Mesendoderm (in vitro differentiated cells): ENCODE measurements around the gene ASXL1.

Source experiments
- DNase-seq: peaks from one replicate; pipeline ENCODE4 v3.0.0; 2013
- H2AK5ac ChIP-seq: 2 replicates; pipeline ENCODE4 v1.6.1; 2013; ENCODE audit warnings: low read length, inconsistent platforms
- H2BK120ac ChIP-seq: 2 replicates; pipeline ENCODE4 v1.6.1; 2013; ENCODE audit warnings: low read depth, mild to moderate bottlenecking, low read length, moderate library complexity, mixed read lengths
- H2BK15ac ChIP-seq: replicated peaks from 2 replicates; pipeline ENCODE4 v1.6.1; 2013; ENCODE audit warnings: low read depth, mild to moderate bottlenecking, moderate library complexity
- H2BK5ac ChIP-seq: 2 replicates; pipeline ENCODE4 v1.6.1; 2013; ENCODE audit warnings: low read length, inconsistent platforms
- H3K18ac ChIP-seq: 2 replicates; pipeline ENCODE4 v1.6.1; 2013; ENCODE audit warnings: mild to moderate bottlenecking, low read length, mixed read lengths
- H3K23ac ChIP-seq: one replicate; pipeline ENCODE4 v1.6.1; 2013; ENCODE audit warnings: low read length
- H3K27ac ChIP-seq: 2 replicates; pipeline ENCODE4 v1.5.1; 2013; ENCODE audit warnings: low read depth, mild to moderate bottlenecking, inconsistent platforms, low read length, moderate library complexity
- H3K27me3 ChIP-seq: 2 replicates; pipeline ENCODE4 v1.6.1; 2013; ENCODE audit warnings: low read length, control low read depth, mild to moderate bottlenecking, inconsistent platforms; ENCODE audit not compliant: insufficient read depth, poor library complexity
- H3K36me3 ChIP-seq: 2 replicates; pipeline ENCODE4 v1.6.1; 2013; ENCODE audit warnings: low read length, inconsistent platforms; ENCODE audit not compliant: control insufficient read depth, insufficient read depth
- H3K4ac ChIP-seq: one replicate; pipeline ENCODE4 v1.6.1; 2013; ENCODE audit warnings: low read depth, mild to moderate bottlenecking, low read length, moderate library complexity
- H3K4me1 ChIP-seq: 2 replicates; pipeline ENCODE4 v1.6.1; 2013; ENCODE audit warnings: low read depth, low read length, inconsistent platforms; ENCODE audit not compliant: control insufficient read depth
- H3K4me2 ChIP-seq: 2 replicates; pipeline ENCODE4 v1.6.1; 2013; ENCODE audit warnings: low read length
- H3K4me3 ChIP-seq: 2 replicates; pipeline ENCODE4 v1.5.1; 2013; ENCODE audit warnings: mild to moderate bottlenecking, low read length
- H3K56ac ChIP-seq: one replicate; pipeline ENCODE4 v1.6.1; 2013; ENCODE audit warnings: low read length
- H3K79me1 ChIP-seq: 2 replicates; pipeline ENCODE4 v1.6.1; 2013; ENCODE audit warnings: low read length, inconsistent platforms
- H3K79me2 ChIP-seq: 2 replicates; pipeline ENCODE4 v1.6.1; 2013; ENCODE audit warnings: mild to moderate bottlenecking, low read length; ENCODE audit not compliant: control insufficient read depth, insufficient read depth
- H3K9ac ChIP-seq: 2 replicates; pipeline ENCODE4 v1.6.1; 2013; ENCODE audit warnings: low read length, inconsistent platforms
- H4K5ac ChIP-seq: one replicate; pipeline ENCODE4 v1.6.1; 2013; ENCODE audit warnings: low read length
- H4K8ac ChIP-seq: one replicate; pipeline ENCODE4 v1.6.1; 2013; ENCODE audit warnings: low read depth, mild to moderate bottlenecking, control low read depth, low read length, moderate library complexity
- WGBS: extraction: QIAGEN DNeasy Blood & Tissue Kit; methylation state at CpG from one replicate; pipeline ENCODE4 v1.1.7; 2013; ENCODE audit warnings: low lambda C conversion rate, missing lambda C conversion rate; ENCODE audit not compliant: insufficient coverage; ENCODE audit errors: extremely low coverage; 5-methylcytosine and 5-hydroxymethylcytosine counted together

The ASXL1 gene

DNA sequence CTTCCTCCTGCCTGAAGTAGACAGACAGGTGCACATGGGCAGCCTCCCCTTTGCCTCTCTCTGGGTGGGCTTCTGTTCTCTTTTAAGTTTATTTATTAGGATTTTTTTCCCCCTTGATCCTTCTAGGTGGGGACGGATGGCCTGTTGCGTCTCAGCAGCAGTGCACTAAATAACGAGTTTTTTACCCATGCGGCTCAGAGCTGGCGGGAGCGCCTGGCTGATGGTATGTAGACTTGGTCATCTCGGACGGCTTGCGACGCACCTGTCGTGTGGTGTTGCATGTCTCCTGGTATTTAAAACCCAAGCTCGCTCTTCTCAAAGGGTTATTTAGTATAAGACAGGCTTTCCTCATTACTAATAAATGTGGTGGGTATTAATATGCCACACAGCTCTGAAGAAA is 73.3 kb downstream of the ASXL1 start:
- no peak overlapping the region for H3K4me3 ChIP-seq
- no peak overlapping the region for H3K4ac ChIP-seq
- no peaks in the 10 kb centered on the region for H3K79me1 ChIP-seq
- H3K4me2 ChIP-seq, result no peak overlapping the region
- no peak overlapping the region for H2AK5ac ChIP-seq
- H3K9ac ChIP-seq, result no peak overlapping the region
- H3K56ac ChIP-seq, result no peak overlapping the region
- H2BK120ac ChIP-seq, result no peak overlapping the region
- H2BK5ac ChIP-seq, result no peak overlapping the region
- no peak for DNase-seq
- H4K5ac ChIP-seq, result no peak overlapping the region
- no peak overlapping the region for H3K18ac ChIP-seq
- WGBS, result no CpG with 5 or more reads among the region's 12 CpGs
- H4K8ac ChIP-seq, result no peak overlapping the region
- H3K27me3 ChIP-seq, result no peaks in the 10 kb centered on the region
- no peaks in the 10 kb centered on the region for H3K79me2 ChIP-seq
- peaks cover 18% of the 10 kb centered on the region for H3K36me3 ChIP-seq
- H3K4me1 ChIP-seq, result no peaks in the 10 kb centered on the region
- H3K23ac ChIP-seq, result no peak overlapping the region
- no peak overlapping the region for H2BK15ac ChIP-seq
- no peak overlapping the region for H3K27ac ChIP-seq

GRCh38 chr20:32432277-32432676 is 74.1 kb downstream of the ASXL1 start:
- Histone ChIP-seq H3K23ac (no peak overlapping the region), H3K36me3 (peaks cover 20% of the 10 kb centered on the region)
- no CpG with 5 or more reads among the region's 2 CpGs for WGBS

DNA sequence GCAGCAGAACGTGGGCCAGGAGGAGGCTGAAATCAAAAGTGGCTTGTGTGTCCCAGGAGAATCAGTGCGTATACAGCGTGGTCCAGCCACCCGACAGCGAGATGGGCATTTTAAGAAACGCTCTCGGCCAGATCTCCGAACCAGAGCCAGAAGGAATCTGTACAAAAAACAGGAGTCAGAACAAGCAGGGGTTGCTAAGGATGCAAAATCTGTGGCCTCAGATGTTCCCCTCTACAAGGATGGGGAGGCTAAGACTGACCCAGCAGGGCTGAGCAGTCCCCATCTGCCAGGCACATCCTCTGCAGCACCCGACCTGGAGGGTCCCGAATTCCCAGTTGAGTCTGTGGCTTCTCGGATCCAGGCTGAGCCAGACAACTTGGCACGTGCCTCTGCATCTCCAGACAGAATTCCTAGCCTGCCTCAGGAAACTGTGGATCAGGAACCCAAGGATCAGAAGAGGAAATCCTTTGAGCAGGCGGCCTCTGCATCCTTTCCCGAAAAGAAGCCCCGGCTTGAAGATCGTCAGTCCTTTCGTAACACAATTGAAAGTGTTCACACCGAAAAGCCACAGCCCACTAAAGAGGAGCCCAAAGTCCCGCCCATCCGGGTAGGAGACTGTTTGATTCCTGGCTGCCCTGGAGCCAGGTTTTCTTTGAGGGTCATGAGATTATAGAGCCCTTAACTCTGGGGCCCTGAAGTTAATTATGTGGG is 75.3 kb downstream of the ASXL1 start:
- DNase-seq, result no peak
- WGBS, result no CpG with 5 or more reads among the region's 20 CpGs
- Histone ChIP-seq H2BK120ac (no peak overlapping the region), H3K27me3 (no peaks in the 10 kb centered on the region), H3K56ac (no peak overlapping the region), H2BK5ac (no peak overlapping the region), H3K79me1 (no peaks in the 10 kb centered on the region), H3K4me3 (no peak overlapping the region), H3K23ac (no peak overlapping the region), H2AK5ac (no peak overlapping the region), H3K9ac (no peak overlapping the region), H4K8ac (no peak overlapping the region), H3K79me2 (no peaks in the 10 kb centered on the region), H4K5ac (no peak overlapping the region), H3K4ac (no peak overlapping the region), H3K18ac (no peak overlapping the region), H3K27ac (no peak overlapping the region), H3K4me2 (no peak overlapping the region), H3K4me1 (no peaks in the 10 kb centered on the region), H3K36me3 (peaks cover 19% of the 10 kb centered on the region), H2BK15ac (no peak overlapping the region)

More at GRCh38 chr20:32432277-32432676, 74.1 kb downstream of the ASXL1 start:
- Histone ChIP-seq H3K27me3 (no peaks in the 10 kb centered on the region), H3K4ac (no peak overlapping the region), H3K79me2 (no peaks in the 10 kb centered on the region), H2BK15ac (no peak overlapping the region), H4K5ac (no peak overlapping the region), H3K4me1 (no peaks in the 10 kb centered on the region), H2BK120ac (no peak overlapping the region), H3K9ac (no peak overlapping the region), H3K4me3 (no peak overlapping the region), H2BK5ac (no peak overlapping the region), H4K8ac (no peak overlapping the region), H3K27ac (no peak overlapping the region), H3K79me1 (no peaks in the 10 kb centered on the region), H3K56ac (no peak overlapping the region), H2AK5ac (no peak overlapping the region), H3K4me2 (no peak overlapping the region), H3K18ac (no peak overlapping the region)
- no peak for DNase-seq

- no peak overlapping the region for H3K27ac ChIP-seq
Measured at GRCh38 chr20:32434434-32434833, 76.3 kb downstream of the ASXL1 start.

GRCh38 chr20:32435449-32436107 is 77.4 kb downstream of the ASXL1 start:
- Histone ChIP-seq H3K4me2 (no peak overlapping the region), H3K9ac (no peak overlapping the region), H3K4me3 (no peak overlapping the region), H2BK5ac (no peak overlapping the region), H3K56ac (no peak overlapping the region), H2BK15ac (no peak overlapping the region), H4K8ac (no peak overlapping the region), H3K4ac (no peak overlapping the region), H3K79me1 (no peaks in the 10 kb centered on the region), H3K79me2 (no peaks in the 10 kb centered on the region), H3K27me3 (no peaks in the 10 kb centered on the region), H3K36me3 (peaks cover 14% of the 10 kb centered on the region), H3K27ac (no peak overlapping the region), H2BK120ac (no peak overlapping the region), H2AK5ac (no peak overlapping the region), H4K5ac (no peak overlapping the region), H3K23ac (no peak overlapping the region), H3K4me1 (no peaks in the 10 kb centered on the region), H3K18ac (no peak overlapping the region)
- WGBS, result no CpG with 5 or more reads among the region's 12 CpGs
- no peak for DNase-seq

More at GRCh38 chr20:32434434-32434833, 76.3 kb downstream of the ASXL1 start:
- Histone ChIP-seq H3K18ac (no peak overlapping the region), H3K4me2 (no peak overlapping the region), H3K36me3 (peaks cover 16% of the 10 kb centered on the region), H3K9ac (no peak overlapping the region), H4K8ac (no peak overlapping the region), H3K4me1 (no peaks in the 10 kb centered on the region), H2BK120ac (no peak overlapping the region), H3K79me2 (no peaks in the 10 kb centered on the region), H3K56ac (no peak overlapping the region), H2AK5ac (no peak overlapping the region), H3K79me1 (no peaks in the 10 kb centered on the region), H3K23ac (no peak overlapping the region), H3K4ac (no peak overlapping the region), H2BK15ac (no peak overlapping the region), H2BK5ac (no peak overlapping the region), H3K4me3 (no peak overlapping the region), H3K27me3 (no peaks in the 10 kb centered on the region), H4K5ac (no peak overlapping the region)
- no CpG with 5 or more reads among the region's 19 CpGs for WGBS
- DNase-seq, result no peak
